Activated T-helper 2 cell treated with anti-CD3 and anti-CD28 coated beads, Interferon-gamma antibody, Interleukin-2, Interleukin-4, amounts not matched to agents 10 μg/mL and 5 μg/mL and 100 μg/mL, durations not matched to agents 14 hours and 24 hours and 36 hours (primary cell): ENCODE data around the gene TJAP1. TPM values are rescaled to one million over a fixed set of nuclear protein-coding genes. Genes with fewer than 3 reads are reported as not detected.
"Not testable (repeated sequence)": the region's sequence is repeated elsewhere in the genome, so short reads cannot be mapped to it uniquely, and the experiment has no call there.

Source experiments
- DNase-seq: peaks from one replicate; pipeline ENCODE4 v3.0.0; 2021; ENCODE audit warnings: low spot score
- H3K27ac Mint-ChIP-seq: one replicate; pipeline ENCODE4 v1.8.0; 2021; ENCODE audit warnings: mixed read lengths
- H3K27me3 Mint-ChIP-seq: one replicate; pipeline ENCODE4 v1.8.0; 2021; ENCODE audit warnings: low read depth, mixed read lengths
- H3K36me3 Mint-ChIP-seq: one replicate; pipeline ENCODE4 v1.8.0; 2021; ENCODE audit warnings: low read depth, mixed read lengths
- H3K4me1 Mint-ChIP-seq: one replicate; pipeline ENCODE4 v1.8.0; 2021; ENCODE audit warnings: low read depth, mixed read lengths
- H3K4me3 Mint-ChIP-seq: one replicate; pipeline ENCODE4 v1.8.0; 2021; ENCODE audit warnings: low read depth, mild to moderate bottlenecking, moderate library complexity, mixed read lengths
- H3K9me3 Mint-ChIP-seq: one replicate; pipeline ENCODE4 v1.8.0; 2021; ENCODE audit warnings: mixed read lengths
- intact Hi-C: fragments of 100-400 bp; cut with micrococcal nuclease; formaldehyde crosslinking; loops from one replicate; pipeline ENCODE4 v1.15.1; 2023
- total RNA-seq: library from RNA; stranded (reverse); gene quantifications from 2 replicates; pipeline ENCODE4 v1.2.3, GENCODE V29; 2022

TJAP1 gene
- total RNA-seq, 1 donor from 2014 or later = 42.7 TPM

DNA sequence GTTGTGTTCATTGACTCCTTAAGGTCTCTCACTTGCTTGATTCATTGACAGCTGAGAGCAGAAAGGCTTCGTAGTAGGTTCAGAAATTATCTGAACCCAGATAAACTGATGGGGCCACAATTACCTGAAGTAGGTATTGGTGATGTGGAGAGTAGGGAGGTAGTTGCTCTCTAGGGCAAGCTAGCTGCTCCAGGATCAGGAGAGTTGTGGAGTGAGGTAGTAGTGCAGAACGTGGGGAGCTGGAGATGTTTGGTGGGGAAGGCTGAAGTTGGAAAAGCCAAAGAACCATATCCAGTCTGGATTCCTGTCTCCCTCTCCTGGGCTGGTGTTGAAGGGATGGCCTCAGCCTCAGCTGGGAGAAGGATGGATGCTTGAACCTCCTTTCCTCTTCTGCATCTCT lies 15.9 kb downstream of the TJAP1 start:
- Mint-ChIP-seq H3K27ac (no peak overlapping the region), H3K27me3 (no peaks in the 10 kb centered on the region), H3K4me1 (peaks cover 11% of the 10 kb centered on the region), H3K36me3 (peaks cover 6% of the 10 kb centered on the region), H3K9me3 (no peaks in the 10 kb centered on the region), H3K4me3 (no peak overlapping the region)
- intact Hi-C loops = no loop called here
- DNase-seq = no peak

DNA sequence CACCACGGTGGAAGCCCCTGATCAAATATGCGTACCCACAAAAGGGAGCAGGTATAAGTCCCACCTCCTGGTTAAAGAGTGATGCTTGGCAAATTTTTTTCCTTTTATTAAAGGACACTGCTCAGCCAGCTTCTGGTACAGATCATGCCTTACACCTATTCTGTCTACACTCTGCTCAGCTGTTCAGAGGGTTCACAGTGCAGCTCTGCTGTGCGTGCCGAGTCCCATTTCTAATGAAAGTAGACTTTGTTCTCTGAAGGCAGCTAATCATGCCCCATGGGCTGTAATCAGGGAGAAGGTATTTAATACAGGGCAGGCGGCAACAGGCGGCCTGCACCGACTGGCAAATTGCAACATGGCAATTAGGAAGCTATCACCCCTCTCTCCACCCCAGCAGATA lies 16.5 kb downstream of the TJAP1 start:
- intact Hi-C loops = no loop called here
- Mint-ChIP-seq H3K9me3 (no peaks in the 10 kb centered on the region), H3K27ac (no peak overlapping the region), H3K36me3 (peaks cover 11% of the 10 kb centered on the region), H3K4me3 (no peak overlapping the region), H3K4me1 (peaks cover 11% of the 10 kb centered on the region), H3K27me3 (no peaks in the 10 kb centered on the region)
- no peak for DNase-seq

DNA sequence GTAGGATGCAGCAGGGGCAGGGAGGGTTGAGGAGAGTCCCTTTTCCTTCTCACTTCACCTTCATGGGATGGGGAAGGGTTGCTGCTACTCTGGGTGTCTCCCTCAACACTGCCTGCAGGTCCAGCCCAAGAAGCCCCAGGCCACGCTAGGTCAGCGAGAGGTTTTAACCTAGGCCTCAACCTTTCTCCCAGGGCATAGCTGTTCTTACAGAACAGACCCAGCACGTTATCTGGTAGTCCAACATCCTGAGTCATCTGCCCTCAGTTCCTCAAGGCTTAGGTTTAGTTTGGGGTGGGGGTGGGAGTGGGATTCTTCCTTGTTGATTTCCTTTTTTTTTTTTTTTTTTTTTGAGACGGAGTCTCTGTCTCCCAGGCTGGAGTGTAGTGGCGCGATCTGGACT lies 17.0 kb downstream of the TJAP1 start:
- H3K4me3 Mint-ChIP-seq = no peak overlapping the region
- intact Hi-C loops = no loop called here
- no peaks in the 10 kb centered on the region for H3K27me3 Mint-ChIP-seq
- H3K27ac Mint-ChIP-seq = no peak overlapping the region
- DNase-seq = no peak
- peaks cover 11% of the 10 kb centered on the region for H3K4me1 Mint-ChIP-seq
- H3K36me3 Mint-ChIP-seq = peaks cover 11% of the 10 kb centered on the region
- no peaks in the 10 kb centered on the region for H3K9me3 Mint-ChIP-seq

DNA sequence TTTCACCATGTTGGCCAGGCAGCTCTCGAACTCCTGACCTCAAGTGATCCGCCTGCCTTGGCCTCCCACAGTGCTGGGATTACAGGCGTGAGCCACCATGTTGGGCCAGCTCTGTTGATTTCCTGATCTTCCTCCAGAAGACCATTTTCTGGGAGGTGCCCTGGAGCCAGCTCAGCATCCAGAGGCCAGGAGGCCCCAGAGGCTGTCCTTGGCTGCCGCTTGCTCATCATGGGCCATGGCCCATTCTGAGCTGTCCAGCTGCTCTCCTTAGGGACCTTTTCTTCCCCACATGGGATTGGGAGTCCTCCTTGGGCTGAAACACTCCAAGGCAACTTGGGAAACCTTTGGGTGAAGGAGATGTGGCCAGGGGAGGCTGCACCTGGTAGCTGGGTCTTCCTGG lies 17.4 kb downstream of the TJAP1 start:
- DNase-seq = no peak
- Mint-ChIP-seq H3K27ac (no peak overlapping the region), H3K27me3 (no peaks in the 10 kb centered on the region), H3K36me3 (peaks cover 14% of the 10 kb centered on the region), H3K4me1 (peaks cover 11% of the 10 kb centered on the region), H3K9me3 (no peaks in the 10 kb centered on the region), H3K4me3 (no peak overlapping the region)
- intact Hi-C loops = no loop called here

DNA sequence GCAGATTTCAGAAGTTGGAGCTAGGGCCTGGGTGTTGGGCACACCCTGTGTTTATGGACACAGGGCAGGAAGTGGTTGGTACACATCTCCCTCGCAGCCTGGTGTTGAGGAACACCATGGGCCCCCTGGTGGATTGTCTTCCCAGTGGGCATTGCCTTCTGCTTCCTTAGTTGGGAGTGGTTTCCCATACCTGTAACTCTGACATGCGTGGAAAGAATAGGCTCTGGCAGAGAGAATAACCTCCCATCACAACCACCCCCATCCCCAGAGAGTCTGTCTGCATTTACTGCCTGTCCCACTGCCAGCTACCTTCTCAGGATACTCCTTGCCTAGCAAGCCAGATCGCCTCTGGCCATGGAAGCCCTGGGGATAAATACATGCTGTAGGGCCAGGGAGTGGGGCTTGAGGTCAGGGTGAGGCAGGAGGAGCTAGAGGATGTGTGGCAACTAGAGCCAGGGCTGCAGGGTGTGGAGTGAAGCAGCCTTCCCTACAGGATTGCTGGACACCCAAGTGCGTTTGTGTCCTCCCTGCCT lies 18.1 kb downstream of the TJAP1 start:
- H3K4me1 Mint-ChIP-seq = peaks cover 7% of the 10 kb centered on the region
- intact Hi-C loops = no loop called here
- H3K9me3 Mint-ChIP-seq = no peaks in the 10 kb centered on the region
- no peak for DNase-seq
- peaks cover 14% of the 10 kb centered on the region for H3K36me3 Mint-ChIP-seq
- no peak overlapping the region for H3K4me3 Mint-ChIP-seq
- H3K27me3 Mint-ChIP-seq = no peaks in the 10 kb centered on the region
- peak overlapping the region; percentile 13 for H3K27ac Mint-ChIP-seq

DNA sequence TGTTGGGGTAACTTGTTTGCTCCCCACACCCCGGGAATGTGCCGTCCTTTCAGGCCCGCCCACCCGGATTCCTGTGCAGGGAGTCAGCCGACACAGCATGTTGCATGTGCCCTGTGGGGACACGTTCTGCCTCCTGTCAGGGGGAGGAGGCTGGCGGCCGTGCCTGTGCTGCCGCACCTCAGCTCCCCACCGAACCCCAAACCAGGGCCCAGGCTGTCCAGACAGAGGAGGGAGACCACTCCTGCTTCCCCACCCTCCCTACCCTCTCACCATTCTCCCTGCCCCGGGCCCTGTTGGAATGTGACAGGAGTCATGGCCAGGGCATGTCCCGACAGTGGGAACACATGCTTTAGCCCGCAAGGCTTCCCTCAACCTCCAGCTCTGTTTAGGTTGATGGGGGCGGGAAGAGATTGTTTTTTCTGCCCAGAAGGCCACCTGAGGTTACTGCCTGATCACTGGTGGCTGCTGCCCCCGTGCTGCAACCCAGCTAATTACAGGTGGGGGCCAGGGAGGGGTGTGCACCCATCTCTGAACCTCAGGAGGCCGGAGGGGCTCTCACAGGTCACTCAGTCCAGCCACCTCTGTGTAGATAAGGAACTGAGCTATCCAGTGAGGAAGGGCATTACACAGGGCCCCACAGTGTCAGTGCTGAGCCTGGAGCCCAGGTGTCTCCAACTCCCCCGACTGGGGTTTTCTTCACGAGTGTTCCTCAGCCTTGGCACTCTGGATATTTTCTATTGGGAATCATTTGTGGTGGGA lies 19.2 kb downstream of the TJAP1 start:
- Mint-ChIP-seq H3K4me1 (peaks cover 7% of the 10 kb centered on the region), H3K36me3 (peaks cover 25% of the 10 kb centered on the region), H3K4me3 (no peak overlapping the region), H3K9me3 (no peaks in the 10 kb centered on the region), H3K27me3 (no peaks in the 10 kb centered on the region), H3K27ac (no peak overlapping the region)
- intact Hi-C loops = no loop called here
- no peak for DNase-seq

DNA sequence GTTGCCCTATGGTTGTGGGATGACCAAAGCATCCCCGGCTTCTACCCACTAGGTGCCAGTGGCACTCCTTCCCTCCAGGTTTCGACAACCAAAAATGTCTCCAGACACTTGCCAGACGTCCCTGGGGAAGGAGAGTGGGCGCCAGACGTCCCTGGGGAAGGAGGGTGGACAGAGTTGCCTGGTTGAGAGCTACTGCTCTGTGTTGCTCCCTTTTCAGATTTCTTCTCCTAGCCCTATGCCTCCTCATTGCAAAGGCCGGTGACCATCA lies 19.7 kb downstream of the TJAP1 start:
- intact Hi-C loops = no loop called here
- Mint-ChIP-seq H3K27ac (no peak overlapping the region), H3K4me1 (peaks cover 7% of the 10 kb centered on the region), H3K36me3 (peaks cover 30% of the 10 kb centered on the region), H3K9me3 (no peaks in the 10 kb centered on the region), H3K27me3 (no peaks in the 10 kb centered on the region), H3K4me3 (no peak overlapping the region)
- DNase-seq = no peak

DNA sequence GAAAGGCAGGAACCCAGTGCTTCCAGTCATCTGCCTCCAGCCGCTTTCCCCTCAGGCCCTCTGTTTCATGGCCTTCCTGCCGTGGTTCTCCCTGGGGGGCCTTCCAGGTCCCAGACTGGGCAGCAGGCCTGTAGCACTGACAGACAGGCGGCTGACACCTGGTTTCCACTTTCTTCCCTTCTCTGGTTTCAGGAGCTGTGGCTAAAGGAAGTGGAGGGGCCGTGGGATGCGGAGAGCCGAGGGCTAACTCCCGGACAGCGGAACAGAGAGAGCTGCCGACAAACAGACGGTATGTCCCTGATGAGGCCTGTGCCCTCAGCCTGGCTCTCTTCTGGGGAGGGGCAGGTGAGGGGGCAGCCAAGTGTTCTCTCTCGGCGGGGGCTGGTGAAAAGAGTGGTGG lies 20.3 kb downstream of the TJAP1 start:
- Mint-ChIP-seq H3K4me1 (peaks cover 7% of the 10 kb centered on the region), H3K27me3 (no peaks in the 10 kb centered on the region), H3K4me3 (no peak overlapping the region), H3K9me3 (no peaks in the 10 kb centered on the region), H3K36me3 (peaks cover 34% of the 10 kb centered on the region), H3K27ac (no peak overlapping the region)
- DNase-seq = no peak
- intact Hi-C loops = no loop called here

DNA sequence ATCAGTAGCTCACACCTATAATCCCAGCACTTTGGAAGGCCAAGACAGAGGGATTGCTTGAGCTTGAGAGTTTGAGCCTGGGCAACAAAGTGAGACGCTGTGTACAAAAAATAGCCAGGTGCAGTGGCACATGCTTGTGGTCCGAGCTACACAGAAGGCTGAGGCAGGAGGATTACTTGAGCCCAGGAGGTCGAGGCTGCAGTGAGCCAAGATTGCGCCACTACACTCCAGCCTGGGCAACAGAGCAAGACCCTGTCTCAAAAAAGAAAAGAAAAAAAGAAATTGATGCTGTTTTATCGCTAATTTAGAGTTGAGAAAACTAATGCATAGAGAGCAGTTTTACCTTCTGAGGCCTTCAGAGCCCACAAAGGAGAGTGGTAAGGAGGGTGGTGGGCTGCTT lies 20.9 kb downstream of the TJAP1 start:
- H3K9me3 Mint-ChIP-seq, H3K4me3 Mint-ChIP-seq, H3K27ac Mint-ChIP-seq, intact Hi-C loops, H3K27me3 Mint-ChIP-seq, H3K4me1 Mint-ChIP-seq, DNase-seq: not testable (repeated sequence)
- peaks cover 40% of the 10 kb centered on the region for H3K36me3 Mint-ChIP-seq

DNA sequence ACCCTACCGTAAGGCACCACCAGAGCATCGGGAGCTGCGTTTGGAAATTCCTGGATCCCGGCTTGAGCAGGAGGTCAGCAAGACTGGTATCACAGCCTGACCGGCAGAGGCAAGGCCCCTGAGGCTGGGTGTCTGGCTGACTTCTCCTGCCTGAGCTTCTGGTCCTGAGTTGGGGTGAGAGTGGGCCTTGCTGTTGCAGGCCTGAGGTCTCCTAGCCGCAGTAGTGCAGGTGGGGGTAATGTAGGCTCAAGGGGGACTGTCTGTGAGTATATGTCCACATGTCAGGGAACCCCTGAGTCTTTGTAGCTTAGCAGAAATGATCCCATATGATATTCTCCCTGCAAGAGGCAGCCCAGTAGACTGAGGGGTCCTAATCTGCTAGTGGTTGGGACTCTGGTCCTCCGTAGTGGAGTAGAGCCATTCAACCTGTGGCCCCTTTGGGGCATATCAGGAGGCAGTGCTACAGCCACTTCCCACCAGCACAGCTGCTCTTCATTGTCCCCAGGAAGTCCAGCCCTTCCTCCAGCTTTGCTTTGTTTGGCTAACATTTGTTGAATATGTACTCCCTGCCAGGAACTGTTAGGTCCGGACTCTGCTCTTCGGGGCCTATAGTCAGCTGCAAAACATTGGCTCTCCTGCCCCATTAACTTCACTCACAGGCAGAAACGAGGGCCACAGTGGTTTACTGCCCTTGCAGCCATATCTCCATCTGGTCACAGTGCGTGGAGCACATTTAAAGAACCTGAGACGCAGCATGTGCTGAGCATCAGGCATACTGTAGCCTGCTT lies 21.9 kb downstream of the TJAP1 start:
- intact Hi-C loops = no loop called here
- peaks cover 46% of the 10 kb centered on the region for H3K36me3 Mint-ChIP-seq
- H3K4me3 Mint-ChIP-seq = no peak overlapping the region
- no peaks in the 10 kb centered on the region for H3K27me3 Mint-ChIP-seq
- no peaks in the 10 kb centered on the region for H3K9me3 Mint-ChIP-seq
- no peak overlapping the region for H3K27ac Mint-ChIP-seq
- DNase-seq = no peak
- peaks cover 4% of the 10 kb centered on the region for H3K4me1 Mint-ChIP-seq

DNA sequence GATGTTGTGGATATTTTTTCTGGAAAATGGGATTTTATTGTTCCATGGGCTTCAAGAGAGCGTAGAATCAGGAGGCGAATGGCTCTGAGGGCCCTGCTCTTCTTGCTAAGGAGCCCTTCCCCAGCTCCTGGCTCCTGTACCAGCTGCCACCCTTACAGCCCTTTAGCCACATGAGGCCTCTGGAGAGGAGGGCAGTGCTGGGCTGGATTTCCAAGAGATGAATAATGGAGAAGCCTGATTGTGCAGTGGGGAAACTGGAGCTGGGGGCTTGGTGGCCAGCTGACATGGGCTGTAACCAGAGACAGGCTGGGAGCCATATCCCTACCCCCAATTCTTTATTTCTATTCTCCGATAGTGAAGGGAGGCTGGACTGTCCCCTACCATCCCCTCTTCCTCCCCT lies 23.6 kb downstream of the TJAP1 start:
- intact Hi-C loops = no loop called here
- DNase-seq = no peak
- Mint-ChIP-seq H3K9me3 (no peaks in the 10 kb centered on the region), H3K27me3 (no peaks in the 10 kb centered on the region), H3K4me1 (no peaks in the 10 kb centered on the region), H3K27ac (no peak overlapping the region), H3K4me3 (no peak overlapping the region), H3K36me3 (peaks cover 46% of the 10 kb centered on the region)

DNA sequence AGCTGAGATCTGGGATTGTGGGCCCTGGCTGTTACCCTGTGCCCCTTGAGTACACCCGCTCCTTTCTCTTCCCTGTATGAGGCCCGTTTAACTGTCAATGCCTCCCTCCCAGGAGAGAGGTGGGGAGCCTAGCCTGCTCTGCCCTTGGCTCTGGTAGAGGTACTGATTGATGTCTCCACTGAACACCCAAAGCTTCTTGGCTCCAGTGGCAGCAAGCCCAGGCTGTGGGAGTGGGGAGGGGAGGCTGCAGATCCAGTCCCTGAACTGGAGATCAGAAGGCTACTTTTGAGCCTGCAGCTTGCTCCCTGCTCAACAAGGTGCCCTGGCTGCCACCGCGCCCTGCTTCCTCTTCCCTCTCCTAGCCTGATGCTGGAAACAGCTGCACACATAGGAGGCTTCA lies 25.3 kb downstream of the TJAP1 start:
- no peak for DNase-seq
- no peak overlapping the region for H3K27ac Mint-ChIP-seq
- H3K4me3 Mint-ChIP-seq = no peak overlapping the region
- peaks cover 3% of the 10 kb centered on the region for H3K27me3 Mint-ChIP-seq
- no peaks in the 10 kb centered on the region for H3K9me3 Mint-ChIP-seq
- peaks cover 5% of the 10 kb centered on the region for H3K4me1 Mint-ChIP-seq
- peaks cover 48% of the 10 kb centered on the region for H3K36me3 Mint-ChIP-seq
- intact Hi-C loops = no loop called here

DNA sequence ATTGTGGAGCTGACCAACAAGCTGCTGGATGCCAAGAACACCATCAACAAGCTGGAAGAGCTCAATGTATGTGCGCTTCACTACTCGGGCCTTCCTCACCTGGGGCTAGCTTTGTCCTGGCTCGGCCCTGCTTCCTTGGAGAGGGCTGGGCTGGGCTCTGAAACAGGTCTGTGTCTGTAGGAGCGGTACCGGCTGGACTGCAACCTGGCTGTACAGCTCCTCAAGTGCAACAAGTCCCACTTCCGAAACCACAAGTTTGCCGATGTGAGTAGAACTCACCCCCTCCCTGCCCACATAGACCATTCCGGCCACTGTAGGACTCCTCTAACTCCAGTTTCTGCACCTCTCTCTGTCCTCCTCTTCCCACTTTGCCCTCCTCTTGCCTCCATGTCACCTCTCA lies 26.1 kb downstream of the TJAP1 start:
- Mint-ChIP-seq H3K36me3 (peaks cover 44% of the 10 kb centered on the region), H3K27me3 (peaks cover 8% of the 10 kb centered on the region), H3K9me3 (no peaks in the 10 kb centered on the region), H3K4me1 (peaks cover 5% of the 10 kb centered on the region), H3K4me3 (no peak overlapping the region), H3K27ac (no peak overlapping the region)
- intact Hi-C loops = no loop called here
- no peak for DNase-seq
